MCF 10A (cell line): ENCODE results near the gene SSBP4. TPM values are rescaled to one million over a fixed set of nuclear protein-coding genes. Genes with fewer than 3 reads are reported as not detected.

Source experiments
- BruUV-seq: library from RNA; stranded (reverse); fragments of 400-500 nt; replicated peaks from 2 replicates; lab custom pipeline; 2021; lab: Mats Ljungman, UMichigan
- CTCF ChIA-PET: fragments of 300-600 bp; sonication (Branson Sonifier 250); formaldehyde crosslinking; extraction: SDS; loops from one replicate; lab custom pipeline; 2021; ENCODE audit warnings: antibody characterized with exemption, inconsistent platforms; lab: Yijun Ruan, JAX
- POLR2A ChIA-PET: fragments of 300-600, 350-650 bp; sonication (Branson Sonifier 250); formaldehyde crosslinking; extraction: SDS; loops from one replicate; lab custom pipeline; 2020; ENCODE audit warnings: antibody characterized with exemption, inconsistent platforms; lab: Yijun Ruan, JAX
- DNase-seq: peaks from one replicate; pipeline ENCODE4 v3.0.0-alpha.2; 2018; ENCODE audit not compliant: unreplicated experiment
- H3K27ac Mint-ChIP-seq: one replicate; pipeline ENCODE4 v1.8.0; 2022; ENCODE audit warnings: mild to moderate bottlenecking, low read depth, mixed read lengths; ENCODE audit not compliant: unreplicated experiment
- H3K27me3 Mint-ChIP-seq: one replicate; pipeline ENCODE4 v1.8.0; 2022; ENCODE audit warnings: mixed read lengths; ENCODE audit not compliant: insufficient read depth, unreplicated experiment
- H3K36me3 Mint-ChIP-seq: one replicate; pipeline ENCODE4 v1.8.0; 2022; ENCODE audit warnings: mild to moderate bottlenecking, moderate library complexity, mixed read lengths; ENCODE audit not compliant: insufficient read depth, unreplicated experiment
- H3K4me1 Mint-ChIP-seq: one replicate; pipeline ENCODE4 v1.8.0; 2022; ENCODE audit warnings: mixed read lengths; ENCODE audit not compliant: insufficient read depth, unreplicated experiment
- H3K4me3 Mint-ChIP-seq: one replicate; pipeline ENCODE4 v1.8.0; 2022; ENCODE audit warnings: mild to moderate bottlenecking, moderate library complexity, mixed read lengths; ENCODE audit not compliant: unreplicated experiment
- H3K9me3 Mint-ChIP-seq: one replicate; pipeline ENCODE4 v1.8.0; 2022; ENCODE audit warnings: mixed read lengths; ENCODE audit not compliant: unreplicated experiment
- CTCF ChIP-seq: fragments of 200-600 bp; IDR thresholded peaks from one replicate; pipeline ENCODE4 v1.8.0; 2022; ENCODE audit warnings: antibody characterized with exemption, mild to moderate bottlenecking; ENCODE audit not compliant: unreplicated experiment
- intact Hi-C: fragments of 100-400 bp; cut with micrococcal nuclease; formaldehyde crosslinking; loops from 2 replicates; pipeline ENCODE4 v1.14.1; 2022
- total RNA-seq: library from RNA; stranded (reverse); gene quantifications from 2 replicates; pipeline ENCODE4 v1.2.3, GENCODE V29; 2022

The SSBP4 gene
- total RNA-seq, 1 experiment from 2014 or later, result 26.3 TPM

- no peak for DNase-seq
- Mint-ChIP-seq H3K9me3 (peaks cover 8% of the 10 kb centered on the region), H3K4me1 (peaks cover 33% of the 10 kb centered on the region), H3K27me3 (no peaks in the 10 kb centered on the region), H3K4me3 (no peak overlapping the region), H3K36me3 (peaks cover 43% of the 10 kb centered on the region), H3K27ac (no peak overlapping the region)
- TF ChIP-seq CTCF, result no peak
- intact Hi-C loops, result no loop called here
- POLR2A ChIA-PET, result interaction anchor here (0.5 kb wide), 1 partner anchor 957 kb away, joined by 4 read pairs; no protein-coding TSS in a partner anchor
- CTCF ChIA-PET, result interaction anchor here (0.7 to 1.3 kb wide), 4 partner anchors 7 to 32 kb away, joined by 3 to 4 read pairs (median 3); no protein-coding TSS in a partner anchor
- BruUV-seq, result no TSS peak
Observed at GRCh38 chr19:18443406-18443805, 24.2 kb downstream of the SSBP4 start.

- no peak for DNase-seq
- peaks cover 8% of the 10 kb centered on the region for H3K9me3 Mint-ChIP-seq
- H3K27ac Mint-ChIP-seq, result no peak overlapping the region
- H3K4me3 Mint-ChIP-seq, result no peak overlapping the region
- TF ChIP-seq CTCF, result no peak
- ChIA-PET CTCF (interaction anchor here (1.2 to 1.3 kb wide), 2 partner anchors 15 to 16 kb away, joined by 3 read pairs; no protein-coding TSS in a partner anchor), POLR2A (interaction anchor here (0.5 to 0.7 kb wide), 2 partner anchors 141 to 957 kb away, joined by 3 to 4 read pairs; no protein-coding TSS in a partner anchor)
- BruUV-seq, result no TSS peak
- intact Hi-C loops, result no loop called here
- no peaks in the 10 kb centered on the region for H3K27me3 Mint-ChIP-seq
- peaks cover 48% of the 10 kb centered on the region for H3K36me3 Mint-ChIP-seq
- peaks cover 30% of the 10 kb centered on the region for H3K4me1 Mint-ChIP-seq
Observed at GRCh38 chr19:18443831-18444230, 24.6 kb downstream of the SSBP4 start.

GRCh38 chr19:18444513-18444912 lies 25.3 kb downstream of the SSBP4 start:
- no peaks in the 10 kb centered on the region for H3K27me3 Mint-ChIP-seq
- no peak for DNase-seq
- ChIA-PET POLR2A (interaction anchor here (0.7 kb wide), 1 partner anchor 140 kb away, joined by 3 read pairs; no protein-coding TSS in a partner anchor), CTCF (interaction anchor here (1.2 kb wide), 1 partner anchor 15 kb away, joined by 3 read pairs; no protein-coding TSS in a partner anchor)
- H3K36me3 Mint-ChIP-seq, result peaks cover 53% of the 10 kb centered on the region
- no peak for TF ChIP-seq CTCF
- H3K4me3 Mint-ChIP-seq, result no peak overlapping the region
- intact Hi-C loops, result no loop called here
- peaks cover 23% of the 10 kb centered on the region for H3K4me1 Mint-ChIP-seq
- BruUV-seq, result no TSS peak
- H3K27ac Mint-ChIP-seq, result no peak overlapping the region
- peaks cover 8% of the 10 kb centered on the region for H3K9me3 Mint-ChIP-seq

GRCh38 chr19:18445262-18445948 lies 26.2 kb downstream of the SSBP4 start:
- TF ChIP-seq CTCF, result no peak
- POLR2A ChIA-PET, result no interaction called here
- H3K36me3 Mint-ChIP-seq, result peaks cover 55% of the 10 kb centered on the region
- BruUV-seq, result no TSS peak
- H3K27me3 Mint-ChIP-seq, result no peaks in the 10 kb centered on the region
- DNase-seq, result no peak
- peaks cover 8% of the 10 kb centered on the region for H3K9me3 Mint-ChIP-seq
- no peak overlapping the region for H3K27ac Mint-ChIP-seq
- intact Hi-C loops, result no loop called here
- peaks cover 15% of the 10 kb centered on the region for H3K4me1 Mint-ChIP-seq
- CTCF ChIA-PET, result interaction anchor here (1.2 kb wide), 1 partner anchor 15 kb away, joined by 3 read pairs; no protein-coding TSS in a partner anchor
- no peak overlapping the region for H3K4me3 Mint-ChIP-seq
